HG02763 (cell line): ENCODE data around the gene PTPRS.
"Not testable (repeated sequence)": the region's sequence is repeated elsewhere in the genome, so short reads cannot be mapped to it uniquely, and the experiment has no call there.

Experiments
- ATAC-seq: cut with Tn5 transposase; IDR thresholded peaks from one replicate; pipeline ENCODE4 v1.9.1; 2021; ENCODE audit warnings: mild to moderate bottlenecking, moderate library complexity; ENCODE audit not compliant: unreplicated experiment

The PTPRS gene

GRCh38 chr19:5334366-5334739, 6.3 kb downstream of the PTPRS start:
- no peak for ATAC-seq

DNA sequence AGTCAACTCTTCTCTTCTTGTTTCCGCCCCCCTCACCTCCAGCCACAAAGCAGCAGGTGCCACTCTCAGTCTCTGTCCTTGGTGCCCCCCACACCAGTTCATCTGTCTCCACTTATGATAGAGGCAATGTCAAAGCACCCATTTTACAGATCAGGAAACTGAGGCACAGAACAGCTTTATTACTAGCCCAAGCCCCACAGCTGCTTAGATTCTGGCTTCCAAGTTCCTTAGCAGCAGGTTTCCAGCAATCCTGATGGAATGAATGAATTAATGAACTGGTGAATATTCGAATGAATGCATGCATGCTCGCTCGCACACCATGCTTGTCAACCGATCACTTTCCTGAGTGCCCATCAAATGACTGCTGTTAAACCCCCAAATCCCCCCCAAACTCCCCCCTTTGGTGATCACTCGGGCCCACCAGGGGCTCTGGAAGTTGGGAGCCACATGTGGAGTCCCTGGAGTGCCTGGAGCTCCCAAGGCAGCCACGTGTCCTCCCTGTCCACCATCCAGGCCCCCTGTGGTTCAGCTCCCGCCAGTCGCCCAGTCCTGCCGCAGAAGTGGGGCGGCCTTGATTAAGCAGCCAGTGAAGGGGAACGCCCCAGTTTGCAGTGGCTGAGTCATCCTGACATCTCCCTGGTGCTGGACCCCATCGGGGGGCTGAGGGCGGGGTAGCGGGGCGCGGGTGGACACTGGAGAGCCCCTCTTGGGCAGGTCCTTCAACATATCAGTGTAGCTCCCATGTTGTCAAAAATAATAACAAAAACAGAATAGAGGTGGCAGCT, 6.8 kb downstream of the PTPRS start:
- ATAC-seq: no peak

GRCh38 chr19:5332501-5332900, 8.1 kb downstream of the PTPRS start:
- ATAC-seq: no peak

DNA sequence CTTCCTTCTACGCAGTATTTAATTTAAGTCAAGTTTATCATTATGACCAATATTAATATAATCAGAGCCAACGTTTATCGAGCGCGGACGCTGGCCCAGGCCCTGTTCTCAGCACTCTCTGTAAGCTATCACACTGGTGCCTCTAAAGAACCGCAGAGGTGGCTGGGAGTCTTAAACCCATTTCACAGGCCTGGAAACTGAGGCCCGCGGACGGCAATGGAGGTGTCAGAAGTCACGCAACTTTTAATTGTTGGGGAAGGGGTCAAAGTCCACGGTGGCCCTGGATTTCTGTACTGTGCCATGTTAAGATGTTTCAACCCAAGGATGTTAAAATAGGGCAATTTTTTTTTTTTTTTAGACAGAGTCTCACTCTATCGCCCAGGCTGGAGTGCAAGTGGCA, 8.8 kb downstream of the PTPRS start:
- no peak for ATAC-seq

DNA sequence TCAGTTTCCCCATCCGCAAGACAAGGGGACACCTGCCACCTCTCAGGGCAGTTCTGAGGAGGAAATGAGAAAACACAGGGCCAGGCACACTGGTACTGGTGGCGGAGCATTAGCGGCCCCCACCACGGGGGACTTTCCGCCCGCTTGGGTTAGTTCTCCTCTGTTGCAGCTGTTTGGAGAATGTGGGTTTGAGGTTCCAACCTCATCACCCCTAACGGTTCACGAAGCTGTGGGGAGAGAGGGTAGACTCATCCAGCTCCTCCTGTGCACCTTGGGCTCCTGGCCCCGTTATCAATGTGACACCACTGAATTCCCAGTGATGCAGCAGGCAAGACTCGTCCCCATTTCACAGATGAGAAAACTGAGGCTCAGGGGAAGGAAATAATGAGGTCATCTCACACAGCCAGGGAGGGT, 10.3 kb downstream of the PTPRS start:
- ATAC-seq: no peak

- no peak for ATAC-seq
Observed at GRCh38 chr19:5329141-5329540, 11.5 kb downstream of the PTPRS start.

- not testable (repeated sequence) for ATAC-seq
Observed at GRCh38 chr19:5328407-5328806, 12.2 kb downstream of the PTPRS start.

- ATAC-seq: no peak
Observed at GRCh38 chr19:5326986-5327623, 13.5 kb downstream of the PTPRS start.

DNA sequence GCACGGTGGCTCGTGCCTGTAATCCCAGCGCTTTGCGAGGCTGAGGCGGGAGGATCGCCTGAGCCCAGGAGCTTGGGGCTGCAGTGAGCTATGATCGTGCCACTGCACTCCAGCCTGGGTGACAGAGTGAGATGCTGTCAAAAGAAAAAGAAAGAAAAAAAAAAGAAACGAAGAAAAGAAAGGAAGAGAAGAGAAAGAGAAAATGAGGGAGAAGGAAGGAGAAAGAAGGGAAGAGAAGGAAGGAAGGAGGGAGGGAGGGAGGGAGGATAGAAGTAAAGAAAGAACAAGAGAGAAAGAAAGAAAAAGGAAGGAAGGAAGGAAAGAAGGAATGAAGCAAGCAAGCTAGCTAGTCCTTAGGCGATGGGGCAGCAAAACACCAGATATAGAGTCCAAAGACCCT, 14.1 kb downstream of the PTPRS start:
- ATAC-seq: no peak

DNA sequence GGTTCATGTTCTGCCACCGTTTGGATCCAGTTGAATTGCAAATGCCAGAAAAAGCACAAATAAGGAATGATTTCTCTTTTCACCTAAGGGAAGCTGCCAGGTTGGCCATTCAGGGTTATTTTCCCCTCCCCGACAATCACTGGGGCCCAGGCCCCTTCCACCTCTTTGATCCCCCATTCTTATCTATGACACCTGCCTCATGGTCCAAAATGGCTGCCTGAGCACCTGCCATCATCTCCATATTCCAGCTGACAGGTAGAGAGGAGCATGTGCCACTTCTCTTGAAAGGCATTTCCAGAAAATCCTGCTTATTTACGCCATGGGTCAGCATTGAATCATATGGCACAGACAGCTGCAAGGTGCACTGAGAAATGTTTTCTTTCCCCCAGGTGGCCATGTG, 15.7 kb downstream of the PTPRS start:
- ATAC-seq: no peak

- ATAC-seq: no peak
Observed at GRCh38 chr19:5323475-5323811, 17.2 kb downstream of the PTPRS start.

DNA sequence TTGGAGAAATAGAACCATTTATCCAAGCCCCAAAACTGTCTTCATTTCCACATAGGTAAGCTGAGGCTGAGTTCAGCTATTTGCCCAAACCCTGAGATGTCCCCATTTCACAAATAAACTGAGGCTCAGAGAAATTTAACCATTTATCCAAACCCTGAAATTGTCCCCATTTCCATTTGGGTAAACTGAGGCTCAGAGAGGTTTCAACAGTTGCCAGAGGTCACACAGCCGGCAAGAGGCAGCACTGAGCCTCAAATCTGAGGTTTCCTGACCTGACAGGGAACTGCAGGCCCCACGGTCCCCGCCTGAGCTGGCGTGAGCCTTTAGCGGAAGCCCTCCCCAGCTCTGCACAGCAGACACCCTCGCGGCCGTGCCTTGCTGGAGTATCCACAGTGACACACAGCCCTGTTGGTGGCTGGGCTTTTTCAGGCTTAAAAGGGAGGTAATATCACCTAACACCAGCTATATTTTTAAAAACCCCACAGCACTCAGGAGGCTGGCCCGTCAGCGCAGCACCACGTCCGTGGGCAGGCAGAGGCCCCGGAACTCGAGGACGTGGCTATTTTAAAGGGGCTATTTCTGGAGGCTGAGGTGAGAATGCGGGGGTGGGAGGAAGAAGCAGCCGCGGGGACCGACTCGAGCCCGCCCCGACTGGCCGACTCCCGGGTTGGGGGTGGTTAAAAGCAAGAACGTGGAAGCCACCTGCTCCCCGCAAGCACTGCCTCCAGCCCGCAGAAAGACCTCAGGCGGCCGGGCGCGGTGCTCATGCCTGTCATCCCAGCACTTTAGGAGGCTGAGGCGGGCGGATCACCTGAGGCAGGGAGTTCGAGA, 18.5 kb downstream of the PTPRS start:
- ATAC-seq: peak; percentile 59

DNA sequence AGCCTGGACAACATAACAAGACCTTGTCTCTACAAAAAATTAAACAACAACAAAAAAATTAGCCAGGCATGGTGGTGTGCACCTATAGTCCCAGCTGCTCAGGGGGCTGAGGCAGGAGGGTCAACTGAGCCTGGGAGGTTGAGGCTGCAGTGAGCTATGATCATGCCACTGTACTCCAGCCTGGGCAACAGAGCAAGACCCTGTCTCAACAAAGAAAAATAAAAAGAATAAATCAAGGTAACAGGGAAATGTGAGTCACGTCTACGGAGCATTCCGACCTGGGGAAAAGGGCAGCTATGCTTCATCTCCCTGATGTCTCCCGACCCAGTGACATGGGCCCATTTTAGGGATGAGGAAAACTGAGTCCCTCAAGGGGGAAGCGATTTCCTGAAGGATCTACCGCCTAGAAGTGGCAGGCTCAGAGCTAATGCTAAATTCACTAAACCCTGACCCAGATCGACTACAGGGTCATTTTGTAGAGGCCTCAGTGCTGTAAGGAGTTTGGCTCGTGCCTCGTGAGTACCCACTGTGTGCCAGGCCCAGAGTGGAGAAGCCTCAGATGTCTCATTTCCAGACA, 19.5 kb downstream of the PTPRS start:
- ATAC-seq: no peak

- no peak for ATAC-seq
Observed at GRCh38 chr19:5319516-5319915, 21.1 kb downstream of the PTPRS start.

DNA sequence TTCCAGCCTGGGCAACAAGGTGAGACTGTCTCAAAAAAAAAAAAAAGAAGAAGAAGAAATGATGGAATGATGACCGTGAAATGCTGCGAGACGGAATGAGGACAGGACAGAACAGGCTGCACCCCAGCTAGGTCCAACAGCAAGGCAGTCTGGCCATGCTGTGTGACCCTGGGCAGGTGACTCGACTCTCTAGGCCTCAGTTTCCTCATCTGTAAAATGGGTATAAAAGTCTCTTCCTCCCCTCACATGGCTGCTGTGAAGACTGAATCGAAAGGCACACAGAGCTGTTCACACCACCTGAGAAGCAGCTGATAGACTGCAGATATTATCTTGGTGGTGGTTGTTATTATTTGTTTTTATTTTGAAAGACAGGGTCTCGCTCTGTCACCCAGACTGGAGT, 22.3 kb downstream of the PTPRS start:
- no peak for ATAC-seq

DNA sequence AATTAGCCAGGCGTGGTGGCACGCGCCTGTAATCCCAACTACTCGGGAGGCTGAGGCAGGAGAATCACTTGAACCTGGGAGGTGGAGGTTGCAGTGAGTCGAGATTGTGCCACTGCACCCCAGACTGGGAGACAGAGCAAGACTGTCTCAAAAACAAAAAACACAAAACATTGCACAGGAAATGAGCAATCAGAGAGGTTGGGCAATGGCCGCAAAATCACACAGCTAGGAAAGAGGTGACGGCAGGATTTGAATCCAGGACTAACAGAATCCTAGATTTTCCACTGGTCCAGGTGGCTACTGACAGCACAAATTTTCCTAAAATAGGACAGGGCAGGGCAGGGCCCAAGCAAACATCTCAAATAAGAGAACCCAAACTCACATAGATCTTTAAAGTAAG, 23.3 kb downstream of the PTPRS start:
- ATAC-seq: no peak

GRCh38 chr19:5316138-5316537, 24.5 kb downstream of the PTPRS start:
- no peak for ATAC-seq

GRCh38 chr19:5314907-5315298, 25.7 kb downstream of the PTPRS start:
- ATAC-seq: no peak

- ATAC-seq: no peak
Observed at GRCh38 chr19:5314012-5314906, 26.4 kb downstream of the PTPRS start.

GRCh38 chr19:5313307-5313706, 27.3 kb downstream of the PTPRS start:
- ATAC-seq: no peak

- no peak for ATAC-seq
Observed at GRCh38 chr19:5312058-5312457, 28.6 kb downstream of the PTPRS start.
